ENCODE measurements around the gene HRAS.
"Not testable (repeated sequence)": the region's sequence is repeated elsewhere in the genome, so short reads cannot be mapped to it uniquely, and the experiment has no call there.

HRAS gene

DNA sequence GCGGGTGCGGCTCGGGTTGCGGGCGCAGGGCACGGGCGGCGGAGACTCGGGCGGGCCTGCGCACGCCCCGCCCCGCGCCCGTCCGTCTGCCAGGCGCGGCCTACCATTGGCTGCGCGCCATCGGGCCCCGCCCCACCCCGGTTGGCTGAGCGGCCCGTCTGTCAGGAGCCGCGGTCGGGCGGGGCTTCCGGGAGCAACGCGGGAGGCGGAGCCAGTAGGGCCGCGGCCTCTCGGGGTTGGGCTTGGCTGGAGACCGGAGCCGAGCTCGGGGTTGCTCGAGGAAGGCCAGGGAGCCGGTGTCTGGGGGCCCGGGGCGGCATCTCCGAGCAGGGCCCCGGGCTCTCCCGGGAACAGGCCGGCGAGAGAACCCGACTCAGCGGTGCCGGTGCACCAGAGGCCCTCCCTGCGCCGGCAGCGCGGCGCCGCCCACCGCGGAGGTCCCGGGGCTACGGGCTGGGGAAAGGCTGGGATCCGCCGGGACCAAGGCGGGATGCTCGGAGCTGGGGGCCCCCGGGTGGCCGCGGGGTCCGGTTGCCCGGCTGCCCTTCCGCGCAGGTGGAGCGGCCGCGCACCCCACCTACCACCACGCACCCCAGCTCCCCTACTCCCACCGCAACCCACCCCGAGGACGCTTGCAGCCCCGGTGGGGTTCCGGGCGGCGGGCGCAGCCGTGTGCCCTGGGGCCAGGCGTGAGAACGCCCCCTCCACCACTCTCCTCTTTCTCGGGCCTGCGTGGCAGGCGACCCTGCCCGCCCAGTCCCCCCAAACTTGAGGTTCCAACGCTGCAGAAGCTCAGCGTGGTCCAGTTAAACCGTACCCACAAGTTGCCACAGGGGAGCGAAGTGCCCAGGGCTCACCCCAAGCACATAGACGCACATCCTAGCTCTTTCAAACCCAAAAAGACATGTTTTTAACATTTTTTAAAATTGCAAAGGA lies at the start of gene HRAS:
HRAS (minus strand) TSS at position 58 of the 936 bp plus-strand sequence.
- DNase-seq (ENCODE audit: low read depth in 2 of 2): peak; percentile 86 to 89

DNA sequence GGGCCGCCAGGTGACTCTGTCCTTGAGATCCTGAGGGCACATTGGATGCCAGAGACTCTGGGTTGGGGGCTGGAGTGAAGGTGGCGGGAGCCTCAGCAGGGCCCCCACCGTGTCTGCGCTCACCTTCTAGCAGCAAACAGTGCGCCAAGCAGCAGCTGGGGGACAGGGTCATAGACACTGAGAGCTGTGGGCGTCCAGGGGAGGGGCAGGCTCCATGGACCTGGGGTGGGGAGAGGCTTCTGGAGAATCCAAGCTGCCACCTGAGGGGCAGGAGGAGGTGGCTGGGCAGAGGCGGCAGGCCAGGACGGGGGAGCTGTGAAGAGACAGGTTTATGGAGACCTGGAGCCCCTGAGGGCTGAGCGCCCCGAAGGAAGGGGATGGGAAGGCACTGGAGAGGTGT lies 48.9 kb upstream of the HRAS start:
- no peak for DNase-seq (ENCODE audit: low read depth in 2 of 2)

DNA sequence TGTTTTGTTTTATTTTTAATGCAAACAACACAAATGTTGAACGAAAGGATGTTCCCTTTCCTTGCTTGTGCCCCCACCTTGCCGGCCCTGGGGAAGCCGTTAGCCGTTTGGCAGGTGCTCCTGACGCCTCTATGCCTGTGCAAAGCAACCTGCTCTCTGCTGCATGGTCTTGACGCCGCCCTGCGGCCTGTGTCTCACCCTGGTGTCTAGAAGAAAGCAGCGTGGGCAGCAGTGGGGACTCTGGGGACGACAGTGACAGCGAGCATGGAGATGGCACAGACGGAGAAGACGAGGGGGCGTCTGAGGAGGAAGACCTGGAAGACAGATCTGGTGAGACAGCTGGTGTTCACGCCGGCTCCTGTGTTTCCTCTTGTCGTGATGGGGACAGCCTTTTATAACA lies 46.4 kb upstream of the HRAS start:
- DNase-seq (ENCODE audit: low read depth in 2 of 2): no peak

DNA sequence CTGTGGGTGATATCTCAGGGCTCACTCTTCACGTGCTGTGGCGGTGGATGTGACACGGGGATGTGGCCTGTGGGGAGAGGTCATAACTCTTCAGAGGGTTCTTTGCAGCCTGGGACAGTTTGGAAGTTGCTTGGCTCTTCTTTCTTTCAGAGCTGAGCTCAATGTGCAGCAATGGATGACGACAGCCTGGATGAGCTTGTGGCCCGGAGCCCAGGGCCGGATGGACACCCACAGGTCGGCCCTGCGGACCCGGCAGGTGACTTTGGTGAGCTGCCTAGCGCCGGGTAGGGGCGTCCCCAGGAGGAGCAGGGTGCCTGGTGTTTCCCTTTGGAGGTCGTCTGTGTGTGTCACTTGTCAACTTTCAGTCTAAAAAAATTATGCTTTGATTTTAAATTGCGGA lies 46.0 kb upstream of the HRAS start:
- DNase-seq (ENCODE audit: low read depth in 2 of 2): no peak

DNA sequence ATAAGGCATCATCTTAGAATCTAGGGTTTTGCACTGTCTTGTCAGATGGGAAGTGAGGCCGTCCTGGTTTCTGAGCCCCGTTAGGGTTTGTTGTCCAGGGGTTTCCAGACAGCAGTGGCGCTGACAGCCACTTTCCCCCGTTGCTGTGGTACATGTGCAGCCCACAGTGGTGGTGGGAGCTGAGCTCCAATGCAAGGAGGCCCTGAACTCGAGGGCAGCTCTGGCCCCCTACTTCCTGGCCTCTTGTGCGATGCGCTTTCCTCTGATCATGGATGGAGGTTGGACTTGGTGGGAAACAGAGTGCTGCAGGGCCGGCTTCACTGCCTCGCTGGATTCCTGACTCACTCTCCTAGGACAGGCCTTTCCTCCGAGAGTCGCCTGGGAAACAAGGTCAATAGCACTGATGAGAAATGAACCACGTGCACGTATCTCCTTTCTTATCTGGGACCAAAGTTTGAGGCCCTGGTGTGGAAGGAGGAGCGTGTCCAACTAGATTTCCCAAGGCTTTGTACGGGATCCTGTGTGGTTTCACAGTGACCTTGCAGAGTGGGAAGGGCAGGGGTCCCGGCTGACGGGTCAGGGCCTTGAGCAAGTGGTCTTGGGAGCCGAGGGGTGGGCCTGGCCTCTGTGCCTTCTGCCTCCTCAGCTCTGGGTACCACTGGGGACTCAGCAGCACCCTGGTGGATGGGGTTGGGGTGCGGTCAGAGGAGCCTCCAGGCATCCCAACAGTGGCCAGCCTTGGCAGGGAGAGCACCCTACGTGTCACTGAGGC lies 44.6 kb upstream of the HRAS start:
- DNase-seq (ENCODE audit: low read depth in 2 of 2): no peak

DNA sequence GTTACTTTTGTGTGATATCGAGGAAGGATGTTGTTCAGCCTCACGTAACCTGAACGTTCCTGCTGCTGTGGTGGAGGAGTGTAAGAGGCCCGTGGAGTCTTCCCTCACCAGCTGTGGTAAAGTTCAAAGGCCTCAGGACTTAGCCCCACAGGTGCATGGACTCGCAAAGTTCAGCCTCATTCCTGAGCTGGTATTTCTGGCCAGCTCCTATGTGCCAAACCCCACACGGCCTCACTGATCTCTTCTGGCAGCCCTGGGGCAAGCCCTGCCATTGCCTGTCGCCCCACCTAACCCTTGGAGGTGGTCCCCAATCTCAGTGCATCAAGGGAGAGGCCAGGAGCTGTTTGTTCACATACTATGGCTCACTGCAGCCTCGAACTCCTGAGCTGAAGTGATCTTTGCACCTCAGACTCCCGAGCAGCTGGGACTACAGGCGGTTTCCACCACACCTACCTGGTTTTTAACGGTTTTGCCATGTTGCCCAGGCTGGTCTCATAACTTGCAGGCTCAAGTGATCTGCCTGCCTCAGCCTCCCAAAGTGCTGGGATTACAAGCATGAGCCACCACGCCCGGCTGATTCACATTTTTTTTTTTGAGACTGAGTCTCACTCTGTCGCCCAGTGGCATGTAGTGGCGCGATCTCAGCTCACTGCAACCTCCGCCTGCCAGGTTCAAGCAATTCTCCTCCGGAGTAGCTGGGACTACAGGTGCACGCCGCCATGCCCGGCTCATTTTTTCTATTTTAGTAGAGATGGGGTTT lies 43.1 kb upstream of the HRAS start:
- DNase-seq (ENCODE audit: low read depth in 2 of 2): no peak

DNA sequence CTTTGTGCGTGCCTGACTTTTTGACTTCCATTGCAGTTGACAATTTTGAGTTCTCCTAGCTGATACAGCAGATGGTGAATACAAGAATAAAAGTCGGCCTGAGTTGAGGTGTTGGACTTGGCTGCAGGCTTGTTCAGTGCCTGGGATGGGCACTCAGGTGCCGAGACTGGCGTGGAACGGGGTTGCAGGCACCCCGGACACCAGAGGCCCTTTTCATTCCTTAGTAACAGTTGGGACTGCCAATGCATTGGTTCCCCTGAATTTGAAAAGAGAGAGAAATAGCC lies 42.2 kb upstream of the HRAS start:
- no peak for DNase-seq (ENCODE audit: low read depth in 2 of 2)

DNA sequence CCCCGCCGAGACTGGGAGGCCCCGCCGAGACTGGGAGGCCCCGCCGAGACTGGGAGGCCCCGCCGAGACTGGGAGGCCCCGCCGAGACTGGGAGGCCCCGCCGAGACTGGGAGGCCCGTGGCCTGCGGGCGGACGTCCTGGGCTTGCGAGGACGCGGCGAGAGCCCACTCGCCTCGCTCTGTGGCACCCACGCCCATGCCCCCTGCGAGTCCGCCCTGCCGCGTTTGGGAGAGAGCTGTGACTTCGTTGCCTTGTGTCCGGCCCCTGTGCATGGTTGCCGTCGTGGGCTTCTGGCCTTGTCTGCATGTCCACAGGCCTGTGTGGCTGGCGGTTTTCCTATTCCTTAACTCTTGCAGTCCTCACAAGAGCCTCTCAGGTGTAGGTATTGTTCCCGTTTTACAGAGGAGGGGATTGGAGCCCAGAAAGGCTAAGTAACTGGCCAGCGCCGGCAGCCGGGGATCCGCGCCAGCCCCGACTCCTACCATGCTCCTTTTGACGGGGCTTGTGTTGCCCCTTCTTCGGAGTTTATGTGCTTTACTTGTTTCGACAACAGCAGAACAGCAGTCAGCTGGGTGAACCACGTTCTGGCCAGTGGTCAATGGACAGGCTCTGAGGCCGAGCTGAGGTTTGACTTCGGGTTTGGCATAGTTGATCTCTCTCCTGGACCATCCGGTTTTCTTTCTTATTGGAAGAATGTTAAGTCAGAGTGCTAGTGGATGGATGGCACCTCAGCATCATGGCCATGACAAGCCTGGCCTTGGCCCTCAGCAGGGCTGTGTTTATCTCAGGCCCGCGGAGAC lies 41.6 kb upstream of the HRAS start:
- no peak for DNase-seq (ENCODE audit: low read depth in 2 of 2)

DNA sequence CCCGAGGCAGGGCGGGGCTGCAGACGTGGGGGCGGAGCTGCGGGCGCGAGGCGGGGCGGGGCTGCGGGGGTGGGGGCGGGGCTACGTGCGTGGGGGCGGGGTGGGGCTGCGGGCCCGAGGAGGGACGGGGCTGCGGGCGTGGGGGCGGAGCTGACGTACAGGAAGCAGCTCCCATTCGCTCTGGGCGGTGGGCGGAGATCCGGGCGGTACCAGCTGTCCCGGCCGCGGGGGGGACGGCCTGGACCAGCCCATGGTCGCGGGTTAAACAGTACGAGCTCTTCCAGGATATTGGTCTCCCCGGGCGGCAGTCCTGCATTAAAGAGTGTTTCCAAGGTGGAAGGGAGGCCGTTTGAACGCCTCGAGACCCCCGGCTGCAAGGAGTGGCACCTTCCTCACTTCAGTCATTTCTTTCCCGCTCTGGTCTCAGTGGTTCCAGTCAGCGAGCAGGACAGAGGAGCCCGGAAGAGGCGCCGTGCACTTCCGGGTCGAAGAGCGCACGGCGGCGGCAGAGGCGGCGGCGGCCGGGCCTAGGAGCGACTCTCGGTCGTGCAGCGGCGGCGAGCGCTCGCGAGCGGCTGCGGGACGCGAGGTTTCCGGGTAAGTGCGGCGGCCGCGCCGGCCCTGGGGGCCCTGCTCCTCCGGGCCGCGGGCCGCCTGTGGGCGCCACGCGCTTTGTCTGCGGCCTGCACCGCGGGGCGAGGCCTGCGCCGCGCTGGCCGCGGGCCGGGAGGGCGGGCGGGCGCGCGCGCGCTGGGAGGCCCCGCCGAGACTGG lies 40.8 kb upstream of the HRAS start, which contains the start of gene PHRF1:
PHRF1 (plus strand) TSS at position 475 of the 773 bp plus-strand sequence. CDS start 5,043 bp downstream, outside the sequence.
- peak; percentile 90 to 95 for DNase-seq (ENCODE audit: low read depth in 2 of 2)

DNA sequence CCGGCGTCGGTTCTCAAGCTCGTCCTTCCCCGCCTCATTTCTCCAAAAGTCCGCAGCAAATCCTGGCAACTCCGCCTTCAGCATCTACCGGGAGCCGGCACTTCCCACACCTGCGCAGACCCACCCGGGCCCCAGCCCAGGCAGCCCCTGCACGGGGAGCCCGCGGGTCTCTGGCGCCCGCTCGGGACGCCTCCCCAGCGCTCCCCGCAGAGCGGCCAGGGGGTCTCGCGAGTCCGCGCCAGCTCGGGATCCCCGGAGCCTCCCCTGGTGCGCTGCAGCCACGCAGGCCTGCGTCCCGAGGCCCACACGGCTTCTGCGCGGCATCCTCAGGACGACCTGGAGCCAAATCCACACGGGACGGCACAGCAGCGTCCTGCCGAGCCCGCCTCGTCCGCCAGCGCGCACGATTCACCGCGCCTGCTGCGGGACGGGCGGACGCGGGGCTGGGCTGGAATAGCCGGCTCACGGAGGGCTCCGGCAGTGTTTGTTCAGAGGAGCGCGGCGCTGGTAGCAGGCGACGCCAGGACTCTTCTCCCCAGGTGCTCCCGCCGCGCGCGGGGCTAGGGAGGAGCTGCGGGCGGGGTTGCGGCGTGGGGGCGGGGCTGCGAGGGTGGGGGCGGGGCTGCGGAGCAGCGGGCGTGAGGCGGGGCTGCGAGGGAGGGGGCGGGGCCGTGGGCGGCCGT lies 40.1 kb upstream of the HRAS start:
- no peak for DNase-seq (ENCODE audit: low read depth in 2 of 2)

DNA sequence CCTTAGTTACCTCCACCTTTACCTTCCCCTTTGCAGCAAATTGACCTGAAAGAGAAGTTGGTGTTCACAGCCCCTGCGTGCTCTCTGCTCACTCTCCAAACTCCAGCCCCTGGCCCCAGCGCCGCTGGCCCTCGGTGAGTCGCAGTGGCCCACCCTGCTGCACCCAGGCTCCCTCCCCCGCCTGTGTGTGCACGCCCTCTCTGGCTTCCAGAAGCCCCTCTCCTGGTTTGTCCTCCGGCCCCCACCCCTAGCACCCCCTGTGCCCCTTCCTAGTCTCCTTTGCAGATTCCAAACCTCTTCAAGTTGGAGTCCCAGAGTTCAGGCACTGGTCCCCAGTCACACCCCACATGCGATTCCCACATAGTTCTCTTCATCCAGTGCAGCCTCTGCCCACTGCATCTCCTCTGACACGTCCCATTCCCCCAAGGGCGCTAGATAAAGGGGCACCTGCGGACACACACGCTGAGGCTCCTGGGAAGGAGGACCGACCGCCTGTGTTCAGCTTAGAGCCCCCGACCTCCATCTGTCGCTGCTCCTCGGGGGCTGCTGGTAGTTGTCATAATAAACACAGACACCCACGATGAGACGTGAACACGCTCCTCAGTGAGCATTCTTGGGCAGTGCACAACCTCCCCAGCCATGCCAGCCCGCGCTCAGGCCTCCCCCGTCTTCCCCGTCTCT lies 39.4 kb upstream of the HRAS start:
- no peak for DNase-seq (ENCODE audit: low read depth in 2 of 2)

DNA sequence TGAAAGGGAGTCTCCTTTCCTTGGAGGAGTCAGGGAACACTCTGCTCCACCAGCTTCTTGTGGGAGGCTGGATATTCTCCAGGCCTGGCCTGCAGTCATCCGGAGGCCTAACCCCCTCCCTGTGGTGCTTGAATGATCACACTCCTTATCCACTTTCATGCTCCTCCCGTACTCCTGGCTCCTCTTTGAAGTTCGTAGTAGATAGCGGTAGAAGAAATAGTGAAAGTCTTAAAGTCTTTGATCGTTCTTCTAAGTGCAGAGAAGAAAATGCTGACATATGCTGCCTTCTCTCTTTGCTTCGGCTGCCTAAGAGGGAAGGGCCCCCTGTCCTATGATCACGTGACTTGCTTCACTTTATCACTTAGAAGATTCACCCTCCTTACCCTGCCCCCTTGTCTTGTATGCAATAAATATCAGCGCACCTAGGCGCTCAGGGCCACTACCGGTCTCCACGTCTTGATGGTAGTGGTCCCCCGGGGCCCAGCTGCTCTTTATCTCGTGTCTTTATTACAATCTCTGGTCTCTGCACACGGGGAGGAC lies 38.7 kb upstream of the HRAS start:
- not testable (repeated sequence) for DNase-seq (ENCODE audit: low read depth in 2 of 2)

DNA sequence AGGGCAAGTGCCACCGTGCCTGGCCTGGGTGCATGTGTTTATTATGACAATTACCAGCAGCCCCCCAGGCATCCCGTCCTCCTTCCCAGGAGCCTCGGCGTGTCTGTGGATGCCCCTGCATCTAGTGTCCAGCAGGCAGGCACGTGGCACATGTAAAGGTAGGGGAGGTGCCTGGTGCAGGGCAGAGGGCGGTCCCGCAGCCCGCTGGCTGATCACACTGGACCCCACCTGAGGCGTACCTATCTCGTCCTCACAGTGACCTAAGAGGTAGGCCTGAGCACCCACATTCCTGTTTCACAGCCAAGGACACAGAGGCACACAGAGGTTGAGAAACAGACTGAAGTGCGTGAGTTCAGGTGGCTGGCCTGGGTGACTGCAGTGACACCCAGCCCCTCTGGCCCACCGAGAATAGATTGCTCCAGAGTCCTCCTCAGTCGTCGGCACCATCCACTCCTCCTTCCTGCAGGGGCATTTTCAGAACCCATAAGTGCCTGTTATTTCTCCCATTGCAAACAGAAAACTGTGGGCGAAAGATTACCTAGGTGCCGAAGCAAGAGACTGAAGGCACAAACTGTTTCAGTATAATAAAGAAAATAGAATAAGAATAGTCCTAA lies 37.9 kb upstream of the HRAS start:
- no peak for DNase-seq (ENCODE audit: low read depth in 2 of 2)

DNA sequence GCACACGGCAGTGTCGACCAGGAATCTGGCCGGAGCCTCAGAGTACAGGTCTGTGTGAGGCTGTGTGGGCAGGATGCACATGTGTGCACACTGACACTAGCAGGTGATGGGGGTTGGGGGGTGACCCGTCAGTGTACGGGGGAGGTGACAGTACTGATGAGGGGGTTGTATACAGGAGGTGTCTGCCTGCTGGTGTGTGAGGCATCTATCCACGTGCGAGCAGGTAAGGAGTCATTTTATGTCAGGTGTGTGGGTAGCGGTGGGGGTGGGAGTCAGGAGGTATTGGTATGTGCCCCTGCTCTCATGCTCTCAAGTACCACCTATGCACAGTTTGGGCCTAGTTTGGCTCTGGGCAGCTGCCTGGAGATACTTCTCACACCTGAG lies 36.4 kb upstream of the HRAS start:
- no peak for DNase-seq (ENCODE audit: low read depth in 2 of 2)

DNA sequence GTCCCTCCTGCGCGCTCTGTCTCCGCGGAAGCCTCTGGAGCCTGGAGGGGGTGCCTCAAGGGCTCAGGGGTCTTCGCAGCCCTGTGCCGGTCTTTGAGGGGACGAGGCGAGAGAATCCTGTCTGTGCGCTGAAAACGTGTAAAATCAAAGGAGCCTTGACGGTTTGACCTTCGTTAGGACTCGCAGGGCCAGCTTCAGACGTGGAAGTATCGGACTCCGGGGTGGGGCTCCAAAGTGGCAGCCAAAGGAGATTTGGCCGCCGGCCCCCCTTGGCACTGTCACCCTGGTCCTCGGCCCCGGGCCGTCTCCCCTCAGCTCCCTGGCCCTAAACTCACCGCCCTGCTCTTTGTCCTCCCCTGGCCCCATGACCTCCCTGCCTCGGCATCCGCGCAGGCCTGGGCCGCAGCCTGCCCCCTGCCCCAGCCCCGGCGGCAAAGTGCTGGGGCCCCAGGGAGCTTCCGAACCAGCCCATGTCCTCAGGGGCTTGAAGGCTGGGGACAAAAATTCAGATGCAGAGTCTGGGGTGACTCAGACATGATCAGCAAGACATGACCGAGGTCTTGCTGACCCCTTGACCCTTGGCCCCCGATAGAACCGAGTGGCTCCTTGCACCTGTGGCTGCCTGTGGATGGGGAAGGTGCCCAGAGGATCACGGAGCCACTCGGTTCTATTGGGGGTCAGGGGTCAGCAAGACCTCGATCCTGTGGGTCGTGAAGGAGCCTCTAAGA lies 33.9 kb upstream of the HRAS start:
- DNase-seq (ENCODE audit: low read depth in 2 of 2): no peak

DNA sequence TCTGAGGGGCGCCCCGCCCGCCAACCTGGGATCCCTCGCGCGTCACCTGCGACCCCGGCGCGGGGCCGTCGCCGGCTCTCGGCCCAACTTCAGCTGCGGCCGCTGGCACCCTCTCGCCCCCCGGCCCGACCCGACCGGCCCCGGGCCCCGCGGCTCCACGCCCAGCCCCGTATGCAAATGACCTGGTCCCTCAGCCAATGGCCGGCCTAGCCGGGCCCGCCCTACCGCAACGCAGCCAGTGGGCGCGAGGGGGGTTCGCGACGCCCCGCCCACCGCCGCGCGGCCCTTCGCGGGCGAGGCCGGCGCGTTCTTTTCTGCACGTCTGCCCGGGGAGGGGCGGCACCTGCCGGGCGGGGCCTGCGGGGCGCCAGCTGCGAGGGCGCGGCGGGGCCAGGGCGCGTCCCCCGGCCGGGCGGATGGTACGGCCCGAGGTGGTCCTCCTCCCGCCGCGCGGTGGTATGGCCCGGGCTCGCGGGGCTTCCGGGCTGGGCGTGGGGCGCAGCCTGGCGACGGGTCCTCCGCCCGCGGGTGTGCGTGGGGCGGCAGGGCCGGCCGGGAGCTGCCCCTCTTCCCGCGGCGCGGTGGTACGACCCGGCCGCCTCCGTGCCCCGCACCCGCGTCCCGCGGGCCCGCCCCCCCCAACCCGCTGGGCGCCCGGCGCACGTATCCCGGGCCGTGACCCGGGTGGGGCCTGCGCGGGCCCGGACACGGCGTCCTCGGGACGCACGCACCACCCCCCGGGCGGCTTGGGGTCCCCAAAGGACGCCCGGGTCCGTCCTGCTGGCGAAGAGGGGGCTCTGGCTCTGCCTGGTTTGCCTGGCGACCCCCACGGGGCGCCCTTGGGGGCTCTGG lies 33.2 kb upstream of the HRAS start:
- peak; percentile 77 to 78 for DNase-seq (ENCODE audit: low read depth in 2 of 2)

DNA sequence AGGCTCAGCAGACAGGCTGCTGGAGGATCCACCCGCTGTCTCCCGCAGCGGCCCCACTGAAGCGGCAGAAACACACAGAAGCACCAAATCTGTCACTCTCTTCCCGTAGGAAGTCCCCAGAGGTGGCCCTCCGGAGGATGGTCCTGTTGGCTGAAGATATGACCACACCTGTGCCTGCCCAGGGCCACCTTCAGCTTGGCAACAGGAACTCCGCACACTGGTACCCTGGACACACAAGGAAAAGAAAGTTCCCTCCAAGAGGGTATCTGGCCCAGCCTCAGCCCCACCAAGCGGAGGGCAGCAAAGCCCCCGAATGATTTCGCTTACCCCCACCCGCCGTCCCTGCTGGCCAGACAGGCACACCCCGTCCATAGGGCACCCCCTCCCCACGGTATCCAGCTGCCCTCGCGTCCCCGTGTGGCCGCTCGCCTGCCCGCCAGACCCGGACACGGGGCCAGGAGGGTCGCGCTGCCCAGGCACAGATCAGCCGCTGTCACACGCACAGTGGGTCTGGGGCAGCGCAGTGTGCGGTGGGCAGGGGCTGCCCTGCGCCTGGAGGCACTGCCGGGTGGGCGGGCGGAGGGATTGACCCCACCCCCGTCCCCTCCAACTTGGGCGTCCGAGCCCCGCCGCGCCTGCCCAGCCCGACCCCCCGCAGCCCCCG lies 32.4 kb upstream of the HRAS start:
- DNase-seq (ENCODE audit: low read depth in 2 of 2): no peak

Data from activated CD8-positive, alpha-beta memory T cell treated with anti-CD3 and anti-CD28 coated beads for 4 hours (primary cell).